OCI-LY1 (cell line): Measurements from ENCODE around the gene OR9Q1.

Experiments
- H2AFZ ChIP-seq: fragments of 200-600 bp; sonication (generic), shearing (Covaris generic); 2 replicates; pipeline ENCODE4 v1.6.0; 2014; ENCODE audit warnings: antibody characterized with exemption, mild to moderate bottlenecking, low read length
- H3F3A ChIP-seq: fragments of 200-600 bp; sonication (generic), shearing (Covaris generic); 2 replicates; pipeline ENCODE4 v1.6.0; 2014; ENCODE audit warnings: mild to moderate bottlenecking, antibody characterized with exemption, low read length, moderate library complexity; ENCODE audit not compliant: insufficient read depth
- H3K27ac ChIP-seq: fragments of 200-600 bp; sonication (generic); 2 replicates; pipeline ENCODE4 v1.5.1; 2014; ENCODE audit warnings: low read length, mixed run types, mild to moderate bottlenecking, low read depth; ENCODE audit not compliant: poor library complexity, severe bottlenecking
- H3K27me3 ChIP-seq: fragments of 200-600 bp; sonication (generic); 2 replicates; pipeline ENCODE4 v1.6.0; 2014; ENCODE audit warnings: antibody characterized with exemption, mild to moderate bottlenecking, low read length, moderate library complexity; ENCODE audit not compliant: insufficient read depth
- H3K36me3 ChIP-seq: fragments of 200-600 bp; sonication (generic); 2 replicates; pipeline ENCODE4 v1.6.1; 2014; ENCODE audit warnings: mild to moderate bottlenecking, antibody characterized with exemption, low read length, moderate library complexity, mixed read lengths; ENCODE audit not compliant: insufficient read depth
- H3K4me1 ChIP-seq: fragments of 200-600 bp; sonication (generic); 2 replicates; pipeline ENCODE4 v1.5.1; 2014; ENCODE audit warnings: mild to moderate bottlenecking, low read length, moderate library complexity; ENCODE audit not compliant: insufficient read depth, severe bottlenecking
- H3K4me2 ChIP-seq: fragments of 200-600 bp; sonication (generic), shearing (Covaris generic); 2 replicates; pipeline ENCODE4 v1.6.1; 2014; ENCODE audit warnings: low read length
- H3K4me3 ChIP-seq: fragments of 200-600 bp; sonication (generic); 2 replicates; pipeline ENCODE4 v1.5.1; 2014; ENCODE audit warnings: low read length, low read depth, mild to moderate bottlenecking, mixed read lengths; ENCODE audit not compliant: poor library complexity, severe bottlenecking
- H3K79me2 ChIP-seq: fragments of 200-600 bp; shearing (Covaris generic); 2 replicates; pipeline ENCODE4 v1.6.1; 2016; ENCODE audit warnings: mixed run types, low read length, mixed read lengths; ENCODE audit not compliant: insufficient read depth
- H3K9ac ChIP-seq: fragments of 200-600 bp; sonication (generic), shearing (Covaris generic); 2 replicates; pipeline ENCODE4 v1.6.1; 2014; ENCODE audit warnings: mild to moderate bottlenecking, low read length, mixed read lengths
- H3K9me2 ChIP-seq: fragments of 200-600 bp; sonication (generic), shearing (Covaris generic); 2 replicates; pipeline ENCODE4 v1.6.1; 2014; ENCODE audit warnings: low read depth, mild to moderate bottlenecking, low read length, mixed read lengths
- H3K9me3 ChIP-seq: fragments of 200-600 bp; shearing (Covaris generic); 2 replicates; pipeline ENCODE4 v1.6.1; 2014; ENCODE audit warnings: low read length, mixed read lengths
- H4K20me1 ChIP-seq: fragments of 200-600 bp; sonication (generic), shearing (Covaris generic); 2 replicates; pipeline ENCODE4 v1.6.0; 2016; ENCODE audit warnings: mild to moderate bottlenecking, low read length; ENCODE audit not compliant: insufficient read depth
- EZH2 ChIP-seq: fragments of 200-600 bp; sonication (generic), shearing (Covaris generic); IDR thresholded peaks from 2 replicates; pipeline ENCODE4 v1.8.0; 2017; ENCODE audit warnings: borderline replicate concordance, mixed run types, mild to moderate bottlenecking, antibody characterized with exemption, low read length, moderate library complexity, mixed read lengths
- TF ChIP-seq, protein P1 (sequence below): fragments of 200-600 bp; sonication (generic), shearing (Covaris generic); IDR thresholded peaks from 2 replicates; pipeline ENCODE4 v1.5.1; 2017; ENCODE audit warnings: mild to moderate bottlenecking, antibody characterized with exemption, low read length, moderate library complexity, mixed read lengths

OR9Q1 gene, protein sequence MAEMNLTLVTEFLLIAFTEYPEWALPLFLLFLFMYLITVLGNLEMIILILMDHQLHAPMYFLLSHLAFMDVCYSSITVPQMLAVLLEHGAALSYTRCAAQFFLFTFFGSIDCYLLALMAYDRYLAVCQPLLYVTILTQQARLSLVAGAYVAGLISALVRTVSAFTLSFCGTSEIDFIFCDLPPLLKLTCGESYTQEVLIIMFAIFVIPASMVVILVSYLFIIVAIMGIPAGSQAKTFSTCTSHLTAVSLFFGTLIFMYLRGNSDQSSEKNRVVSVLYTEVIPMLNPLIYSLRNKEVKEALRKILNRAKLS

DNA sequence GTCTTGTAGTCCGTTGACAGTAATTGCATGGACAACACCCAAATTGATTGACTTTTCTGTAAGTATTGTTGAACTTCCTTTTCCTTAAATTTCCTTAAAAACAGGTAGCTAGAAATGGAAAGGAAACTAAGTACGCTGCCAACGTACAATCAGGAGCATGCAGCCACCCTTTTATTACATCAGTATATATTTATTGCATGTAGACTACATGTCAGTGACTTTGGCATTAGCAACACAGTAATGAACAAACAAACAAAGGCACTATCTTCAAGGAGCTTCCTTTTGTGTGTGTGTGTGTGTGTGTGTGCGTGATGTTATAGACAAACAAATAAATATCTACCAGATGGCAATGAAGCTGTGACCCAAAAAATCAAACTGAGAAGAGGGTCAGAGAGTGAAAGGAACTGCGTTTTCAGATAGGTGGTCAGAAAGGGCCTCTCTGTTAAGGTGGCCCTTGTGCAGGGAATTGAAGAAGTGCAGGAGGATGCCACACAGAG, at the start of gene OR9Q1:
Gene OR9Q1, plus strand, starts transcription at position 447 of the 497 bp plus-strand sequence. CDS start 155,564 bp downstream, outside the sequence.
- no peak for TF ChIP-seq EZH2
- TF ChIP-seq, protein P1, sequence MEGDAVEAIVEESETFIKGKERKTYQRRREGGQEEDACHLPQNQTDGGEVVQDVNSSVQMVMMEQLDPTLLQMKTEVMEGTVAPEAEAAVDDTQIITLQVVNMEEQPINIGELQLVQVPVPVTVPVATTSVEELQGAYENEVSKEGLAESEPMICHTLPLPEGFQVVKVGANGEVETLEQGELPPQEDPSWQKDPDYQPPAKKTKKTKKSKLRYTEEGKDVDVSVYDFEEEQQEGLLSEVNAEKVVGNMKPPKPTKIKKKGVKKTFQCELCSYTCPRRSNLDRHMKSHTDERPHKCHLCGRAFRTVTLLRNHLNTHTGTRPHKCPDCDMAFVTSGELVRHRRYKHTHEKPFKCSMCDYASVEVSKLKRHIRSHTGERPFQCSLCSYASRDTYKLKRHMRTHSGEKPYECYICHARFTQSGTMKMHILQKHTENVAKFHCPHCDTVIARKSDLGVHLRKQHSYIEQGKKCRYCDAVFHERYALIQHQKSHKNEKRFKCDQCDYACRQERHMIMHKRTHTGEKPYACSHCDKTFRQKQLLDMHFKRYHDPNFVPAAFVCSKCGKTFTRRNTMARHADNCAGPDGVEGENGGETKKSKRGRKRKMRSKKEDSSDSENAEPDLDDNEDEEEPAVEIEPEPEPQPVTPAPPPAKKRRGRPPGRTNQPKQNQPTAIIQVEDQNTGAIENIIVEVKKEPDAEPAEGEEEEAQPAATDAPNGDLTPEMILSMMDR: no peak
- no peaks in the 10 kb centered on the region for H3K9me3 ChIP-seq
- no peak within 1 kb of the TSS for H2AFZ ChIP-seq
- H3K4me1 ChIP-seq: no peaks in the 10 kb centered on the region
- H3K9me2 ChIP-seq: no peaks in the 10 kb centered on the region
- H3F3A ChIP-seq: no peaks in the 10 kb centered on the region
- H3K4me2 ChIP-seq: no peak within 1 kb of the TSS
- H3K27ac ChIP-seq: no peak within 1 kb of the TSS
- H3K4me3 ChIP-seq: no peak within 1 kb of the TSS
- no peaks in the 10 kb centered on the region for H4K20me1 ChIP-seq
- H3K36me3 ChIP-seq: no peaks in the 10 kb centered on the region
- no peaks in the 10 kb centered on the region for H3K79me2 ChIP-seq
- H3K9ac ChIP-seq: no peak within 1 kb of the TSS
- H3K27me3 ChIP-seq: no peaks in the 10 kb centered on the region

DNA sequence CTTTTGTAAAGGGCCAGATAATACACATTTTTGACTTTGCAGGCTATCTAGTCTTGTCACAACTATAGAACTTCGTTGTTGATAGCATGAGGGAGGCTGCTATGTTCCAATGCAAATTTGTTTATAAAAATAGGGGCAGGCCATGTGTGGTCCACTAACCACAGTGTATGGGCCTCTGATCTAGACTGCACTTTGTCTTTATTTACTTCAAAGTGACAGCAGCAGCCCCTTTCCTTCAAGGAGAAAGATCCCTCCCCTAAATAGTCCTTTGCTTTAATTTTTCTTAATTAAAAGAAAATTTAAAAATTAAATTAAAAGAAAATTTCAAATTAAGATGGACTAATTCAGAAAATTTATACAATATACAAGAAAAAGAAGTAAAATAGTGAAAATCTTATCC, 49.5 kb upstream of the OR9Q1 start:
- H3K27me3 ChIP-seq: no peaks in the 10 kb centered on the region
- no peaks in the 10 kb centered on the region for H3K36me3 ChIP-seq
- H3K4me2 ChIP-seq: no peak overlapping the region
- H3K4me3 ChIP-seq: no peak overlapping the region
- no peaks in the 10 kb centered on the region for H3K9me2 ChIP-seq
- H2AFZ ChIP-seq: no peak overlapping the region
- no peaks in the 10 kb centered on the region for H3K9me3 ChIP-seq
- no peaks in the 10 kb centered on the region for H3K79me2 ChIP-seq
- TF ChIP-seq, protein P1: no peak
- TF ChIP-seq EZH2: no peak
- H4K20me1 ChIP-seq: no peaks in the 10 kb centered on the region
- no peaks in the 10 kb centered on the region for H3F3A ChIP-seq
- no peak overlapping the region for H3K27ac ChIP-seq
- no peak overlapping the region for H3K9ac ChIP-seq
- H3K4me1 ChIP-seq: no peaks in the 10 kb centered on the region

DNA sequence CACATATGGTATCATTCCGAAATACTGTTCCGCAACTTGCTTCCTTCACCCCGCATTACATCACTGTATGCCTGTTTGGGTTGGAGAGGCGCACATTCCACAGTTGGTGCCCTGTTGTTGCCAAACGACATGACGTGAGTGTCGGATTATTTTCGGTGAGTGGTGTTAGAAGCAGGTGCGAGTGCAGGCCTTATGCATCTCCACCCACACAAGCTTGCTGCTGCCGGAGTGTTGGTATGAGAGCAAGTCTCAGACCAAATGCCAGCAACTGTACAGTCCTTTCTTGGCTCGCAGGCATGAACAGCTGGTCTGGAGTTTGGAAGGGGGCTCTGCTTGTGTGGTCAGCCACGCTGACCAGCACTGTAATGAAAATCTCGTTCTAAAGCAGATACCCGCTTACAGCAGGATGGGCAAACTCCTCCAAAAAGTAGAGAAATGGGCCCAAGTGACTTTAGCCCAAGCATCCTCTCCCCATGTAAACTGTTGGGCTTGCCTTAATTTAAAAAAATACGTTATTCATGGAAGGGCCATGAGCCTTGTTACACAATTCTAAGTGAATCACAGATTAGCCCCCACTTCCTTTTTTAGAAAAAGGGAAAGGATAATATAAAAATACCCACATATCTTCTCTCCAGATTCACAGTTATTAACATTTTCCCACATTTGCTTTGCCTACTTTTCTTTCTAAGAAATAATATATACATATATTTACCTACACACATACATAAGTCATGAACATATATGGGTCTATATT, 48.7 kb upstream of the OR9Q1 start:
- no peak for TF ChIP-seq EZH2
- TF ChIP-seq, protein P1: no peak
- no peak overlapping the region for H3K9ac ChIP-seq
- H3K79me2 ChIP-seq: no peaks in the 10 kb centered on the region
- no peaks in the 10 kb centered on the region for H3F3A ChIP-seq
- no peak overlapping the region for H3K4me2 ChIP-seq
- no peak overlapping the region for H3K4me3 ChIP-seq
- H3K27ac ChIP-seq: no peak overlapping the region
- H2AFZ ChIP-seq: no peak overlapping the region
- no peaks in the 10 kb centered on the region for H3K36me3 ChIP-seq
- no peaks in the 10 kb centered on the region for H3K9me2 ChIP-seq
- no peaks in the 10 kb centered on the region for H4K20me1 ChIP-seq
- no peaks in the 10 kb centered on the region for H3K9me3 ChIP-seq
- no peaks in the 10 kb centered on the region for H3K4me1 ChIP-seq
- no peaks in the 10 kb centered on the region for H3K27me3 ChIP-seq
